ENCODE data around the gene SSBP3. TPM values are rescaled to one million over a fixed set of nuclear protein-coding genes. Genes with fewer than 3 reads are reported as not detected.

SSBP3 gene
- total and polyA plus RNA-seq, 2 donors from 2014 or later = 33.3 to 49.6 TPM

GRCh38 chr1:54310439-54311328, 95.5 kb downstream of the SSBP3 start:
- DNase-seq = peak in 2 of 5 donors; percentile 42 to 62
- Histone ChIP-seq H3K9ac (ENCODE audit: low read length in 3 of 3) (no peak overlapping the region), H3K4me3 (ENCODE audit: low read length in 3 of 3) (no peak overlapping the region), H3K36me3 (ENCODE audit: control insufficient read depth in 2 of 3, insufficient read depth in 3 of 3, low read length in 3 of 3) (no peaks in the 10 kb centered on the region), H3K27me3 (ENCODE audit: control insufficient read depth, insufficient read depth, low read length) (no peaks in the 10 kb centered on the region), H3K9me3 (ENCODE audit: control insufficient read depth in 2 of 3, insufficient read depth in 1 of 3, low read length in 3 of 3) (no peaks in the 10 kb centered on the region), H3K27ac (ENCODE audit: low read depth in 2 of 2, low read length in 2 of 2) (no peak overlapping the region), H3K4me1 (ENCODE audit: control insufficient read depth in 2 of 3, insufficient read depth in 2 of 3, low read depth in 1 of 3, low read length in 3 of 3) (peaks cover 0 to 9% (median 9%) of the 10 kb centered on the region in 3 donors)
- intact Hi-C loops (cut with DNase I) = no loop called here
- TF ChIP-seq, protein P1, sequence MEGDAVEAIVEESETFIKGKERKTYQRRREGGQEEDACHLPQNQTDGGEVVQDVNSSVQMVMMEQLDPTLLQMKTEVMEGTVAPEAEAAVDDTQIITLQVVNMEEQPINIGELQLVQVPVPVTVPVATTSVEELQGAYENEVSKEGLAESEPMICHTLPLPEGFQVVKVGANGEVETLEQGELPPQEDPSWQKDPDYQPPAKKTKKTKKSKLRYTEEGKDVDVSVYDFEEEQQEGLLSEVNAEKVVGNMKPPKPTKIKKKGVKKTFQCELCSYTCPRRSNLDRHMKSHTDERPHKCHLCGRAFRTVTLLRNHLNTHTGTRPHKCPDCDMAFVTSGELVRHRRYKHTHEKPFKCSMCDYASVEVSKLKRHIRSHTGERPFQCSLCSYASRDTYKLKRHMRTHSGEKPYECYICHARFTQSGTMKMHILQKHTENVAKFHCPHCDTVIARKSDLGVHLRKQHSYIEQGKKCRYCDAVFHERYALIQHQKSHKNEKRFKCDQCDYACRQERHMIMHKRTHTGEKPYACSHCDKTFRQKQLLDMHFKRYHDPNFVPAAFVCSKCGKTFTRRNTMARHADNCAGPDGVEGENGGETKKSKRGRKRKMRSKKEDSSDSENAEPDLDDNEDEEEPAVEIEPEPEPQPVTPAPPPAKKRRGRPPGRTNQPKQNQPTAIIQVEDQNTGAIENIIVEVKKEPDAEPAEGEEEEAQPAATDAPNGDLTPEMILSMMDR (IDR thresholded peaks at IDR 0.05; ENCODE audit: borderline replicate concordance, extremely low read depth, insufficient read depth) = peak; percentile 52
- no peak for FAIRE-seq

DNA sequence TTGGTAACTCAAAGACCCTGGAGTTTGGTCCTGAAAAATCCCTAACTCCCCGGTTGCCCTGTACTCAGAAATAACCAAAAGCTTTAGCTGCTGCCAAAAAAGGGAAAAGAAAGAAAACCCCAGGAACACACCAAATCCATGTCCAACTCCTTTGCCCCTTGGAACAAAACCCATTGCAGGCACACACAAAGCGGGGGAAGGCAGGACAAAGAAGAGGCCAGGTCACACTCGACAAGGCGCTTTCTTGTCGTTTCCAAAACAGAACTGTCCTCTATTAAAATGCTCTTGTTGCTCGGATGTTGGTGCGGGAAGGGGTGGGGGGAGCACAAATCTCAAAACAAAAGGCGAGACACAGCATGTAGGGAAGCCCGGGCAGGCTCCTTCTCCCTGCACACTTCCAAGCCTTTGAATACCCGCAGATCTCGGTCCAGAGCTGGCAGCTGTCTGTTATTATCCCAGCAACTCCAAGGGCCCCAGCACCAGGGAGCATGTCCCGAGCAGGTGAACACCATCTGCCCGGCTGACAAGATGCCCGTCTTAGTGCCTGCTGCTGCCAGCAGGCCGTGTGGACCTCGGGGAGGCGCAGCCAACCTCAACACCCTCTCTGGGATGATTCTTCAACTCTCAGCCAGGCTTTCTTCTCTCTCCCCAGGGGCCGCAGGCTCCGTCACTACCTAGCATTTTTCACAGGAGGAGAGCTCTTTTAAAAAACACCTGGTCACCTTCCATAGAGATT, 96.4 kb downstream of the SSBP3 start:
- H3K4me1 ChIP-seq (ENCODE audit: control insufficient read depth in 2 of 3, insufficient read depth in 2 of 3, low read depth in 1 of 3, low read length in 3 of 3) = peaks cover 0 to 9% (median 8%) of the 10 kb centered on the region in 3 donors
- H3K27ac ChIP-seq (ENCODE audit: low read depth in 2 of 2, low read length in 2 of 2) = no peak overlapping the region
- intact Hi-C loops (cut with DNase I) = no loop called here
- no peak overlapping the region for H3K9ac ChIP-seq (ENCODE audit: low read length in 3 of 3)
- H3K9me3 ChIP-seq (ENCODE audit: control insufficient read depth in 2 of 3, insufficient read depth in 1 of 3, low read length in 3 of 3) = no peaks in the 10 kb centered on the region
- TF ChIP-seq, protein P1 (IDR thresholded peaks at IDR 0.05; ENCODE audit: borderline replicate concordance, extremely low read depth, insufficient read depth) = no peak
- H3K36me3 ChIP-seq (ENCODE audit: control insufficient read depth in 2 of 3, insufficient read depth in 3 of 3, low read length in 3 of 3) = no peaks in the 10 kb centered on the region
- FAIRE-seq (no peak), DNase-seq (no peak)
- H3K27me3 ChIP-seq (ENCODE audit: control insufficient read depth, insufficient read depth, low read length) = no peaks in the 10 kb centered on the region
- H3K4me3 ChIP-seq (ENCODE audit: low read length in 3 of 3) = no peak overlapping the region

DNA sequence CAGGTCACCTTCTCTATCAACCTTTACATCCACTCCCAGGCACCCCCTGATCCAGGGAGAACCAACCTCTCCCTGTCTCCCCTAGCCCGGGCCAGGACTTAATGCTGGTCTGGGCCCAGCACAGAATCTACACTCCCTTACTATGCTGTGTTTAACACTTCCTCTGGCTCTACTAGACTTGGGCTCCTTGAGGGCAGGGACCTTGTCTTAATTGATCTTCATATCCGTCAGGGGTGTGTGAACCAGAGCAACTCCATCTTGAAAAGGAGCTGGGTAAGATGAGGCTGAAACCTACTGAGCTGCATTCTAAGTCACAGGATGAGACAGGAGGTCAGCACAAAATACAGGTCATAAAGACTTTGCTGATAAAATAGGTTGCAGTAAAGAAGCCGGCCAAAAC, 98.9 kb downstream of the SSBP3 start:
- Histone ChIP-seq H3K4me1 (ENCODE audit: control insufficient read depth in 2 of 3, insufficient read depth in 2 of 3, low read depth in 1 of 3, low read length in 3 of 3) (peaks cover 0 to 10% (median 0%) of the 10 kb centered on the region in 3 donors), H3K9ac (ENCODE audit: low read length in 3 of 3) (no peak overlapping the region), H3K27me3 (ENCODE audit: control insufficient read depth, insufficient read depth, low read length) (no peaks in the 10 kb centered on the region), H3K27ac (ENCODE audit: low read depth in 2 of 2, low read length in 2 of 2) (no peak overlapping the region), H3K36me3 (ENCODE audit: control insufficient read depth in 2 of 3, insufficient read depth in 3 of 3, low read length in 3 of 3) (no peaks in the 10 kb centered on the region), H3K9me3 (ENCODE audit: control insufficient read depth in 2 of 3, insufficient read depth in 1 of 3, low read length in 3 of 3) (no peaks in the 10 kb centered on the region), H3K4me3 (ENCODE audit: low read length in 3 of 3) (no peak overlapping the region)
- intact Hi-C loops (cut with DNase I) = no loop called here
- TF ChIP-seq, protein P1 (IDR thresholded peaks at IDR 0.05; ENCODE audit: borderline replicate concordance, extremely low read depth, insufficient read depth) = no peak
- no peak for FAIRE-seq
- no peak for DNase-seq
